BE2C (cell line): ENCODE results near the gene SERBP1.

Experiments used
- DNase-seq: peaks from one replicate; pipeline ENCODE4 v3.0.0-alpha.2; 2020
- H3K27me3 ChIP-seq: fragments of 250-450 bp; sonication (Bioruptor Pico); 2 replicates; pipeline ENCODE4 v1.5.1; 2020; ENCODE audit warnings: mild to moderate bottlenecking
- H3K36me3 ChIP-seq: fragments of 250-450 bp; sonication (Bioruptor Pico); 2 replicates; pipeline ENCODE4 v1.5.1; 2020; ENCODE audit warnings: mild to moderate bottlenecking
- H3K4me1 ChIP-seq: fragments of 250-450 bp; sonication (Bioruptor Pico); 2 replicates; pipeline ENCODE4 v1.5.1; 2020
- H3K4me3 ChIP-seq: 2 replicates; pipeline ENCODE4 v1.5.1; 2011; ENCODE audit warnings: low read depth, low read length
- H3K9me3 ChIP-seq: fragments of 250-450 bp; sonication (Bioruptor Pico); 2 replicates; pipeline ENCODE4 v1.5.1; 2020
- CTCF ChIP-seq: IDR thresholded peaks from 2 replicates; pipeline ENCODE4 v1.5.1; 2012; ENCODE audit warnings: mild to moderate bottlenecking, low read depth, low read length

The SERBP1 gene

GRCh38 chr1:67437961-67438360 lies 7.8 kb upstream of the SERBP1 start:
- H3K4me1 ChIP-seq: peaks cover 3% of the 10 kb centered on the region
- no peak for DNase-seq
- no peaks in the 10 kb centered on the region for H3K9me3 ChIP-seq
- H3K27me3 ChIP-seq: no peaks in the 10 kb centered on the region
- no peak overlapping the region for H3K4me3 ChIP-seq
- no peaks in the 10 kb centered on the region for H3K36me3 ChIP-seq
- no peak for TF ChIP-seq CTCF

- Histone ChIP-seq H3K4me3 (no peak overlapping the region), H3K9me3 (no peaks in the 10 kb centered on the region), H3K4me1 (peaks cover 3% of the 10 kb centered on the region), H3K36me3 (no peaks in the 10 kb centered on the region), H3K27me3 (no peaks in the 10 kb centered on the region)
- no peak for TF ChIP-seq CTCF
- no peak for DNase-seq
Measured at GRCh38 chr1:67436511-67437055, 6.4 kb upstream of the SERBP1 start.

- H3K9me3 ChIP-seq: no peaks in the 10 kb centered on the region
- H3K27me3 ChIP-seq: no peaks in the 10 kb centered on the region
- no peaks in the 10 kb centered on the region for H3K4me1 ChIP-seq
- H3K4me3 ChIP-seq: no peak overlapping the region
- TF ChIP-seq CTCF: no peak
- H3K36me3 ChIP-seq: peaks cover 2% of the 10 kb centered on the region; the same call in 1 of the 2 replicates
- DNase-seq: no peak
Measured at GRCh38 chr1:67434491-67434890, 4.3 kb upstream of the SERBP1 start.

- H3K9me3 ChIP-seq: no peaks in the 10 kb centered on the region
- no peak for DNase-seq
Measured at GRCh38 chr1:67433837-67434236, 3.6 kb upstream of the SERBP1 start.

GRCh38 chr1:67432745-67433144 lies 2.5 kb upstream of the SERBP1 start:
- no peak for DNase-seq
- Histone ChIP-seq H3K36me3 (peaks cover 17% of the 10 kb centered on the region), H3K27me3 (no peaks in the 10 kb centered on the region), H3K4me1 (no peaks in the 10 kb centered on the region), H3K4me3 (no peak overlapping the region), H3K9me3 (no peaks in the 10 kb centered on the region)
- TF ChIP-seq CTCF: no peak

More at GRCh38 chr1:67433837-67434236, 3.6 kb upstream of the SERBP1 start:
- Histone ChIP-seq H3K27me3 (no peaks in the 10 kb centered on the region), H3K4me3 (no peak overlapping the region), H3K36me3 (peaks cover 9% of the 10 kb centered on the region), H3K4me1 (no peaks in the 10 kb centered on the region)
- no peak for TF ChIP-seq CTCF

- H3K4me1 ChIP-seq: no peaks in the 10 kb centered on the region
- no peaks in the 10 kb centered on the region for H3K27me3 ChIP-seq
- DNase-seq: no peak
- peaks cover 17% of the 10 kb centered on the region for H3K36me3 ChIP-seq
- no peak for TF ChIP-seq CTCF
- no peak overlapping the region for H3K4me3 ChIP-seq
- H3K9me3 ChIP-seq: no peaks in the 10 kb centered on the region
Measured at GRCh38 chr1:67431869-67432578, 1.8 kb upstream of the SERBP1 start.
